ENCODE data around the gene LPP.

Gene LPP

DNA sequence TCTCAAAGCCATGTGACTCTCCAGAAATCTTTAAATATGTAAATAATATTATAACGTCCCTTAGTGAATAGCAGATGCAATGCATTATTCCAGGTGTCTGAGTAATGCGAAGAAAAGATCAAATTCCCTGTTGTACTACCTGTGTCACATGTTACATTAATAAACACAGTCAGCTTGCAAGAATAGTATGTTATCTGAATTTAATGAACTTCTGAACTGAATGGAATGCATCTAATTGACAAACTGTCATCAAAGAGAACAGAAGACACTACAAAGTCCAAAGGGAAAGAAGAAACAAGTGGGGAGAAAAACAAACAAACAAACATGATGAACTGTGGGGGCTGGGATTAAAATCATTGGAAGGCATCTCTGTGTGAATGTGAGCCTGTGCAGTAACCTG lies 508.8 kb downstream of the LPP start:
- TF ChIP-seq, protein P1, sequence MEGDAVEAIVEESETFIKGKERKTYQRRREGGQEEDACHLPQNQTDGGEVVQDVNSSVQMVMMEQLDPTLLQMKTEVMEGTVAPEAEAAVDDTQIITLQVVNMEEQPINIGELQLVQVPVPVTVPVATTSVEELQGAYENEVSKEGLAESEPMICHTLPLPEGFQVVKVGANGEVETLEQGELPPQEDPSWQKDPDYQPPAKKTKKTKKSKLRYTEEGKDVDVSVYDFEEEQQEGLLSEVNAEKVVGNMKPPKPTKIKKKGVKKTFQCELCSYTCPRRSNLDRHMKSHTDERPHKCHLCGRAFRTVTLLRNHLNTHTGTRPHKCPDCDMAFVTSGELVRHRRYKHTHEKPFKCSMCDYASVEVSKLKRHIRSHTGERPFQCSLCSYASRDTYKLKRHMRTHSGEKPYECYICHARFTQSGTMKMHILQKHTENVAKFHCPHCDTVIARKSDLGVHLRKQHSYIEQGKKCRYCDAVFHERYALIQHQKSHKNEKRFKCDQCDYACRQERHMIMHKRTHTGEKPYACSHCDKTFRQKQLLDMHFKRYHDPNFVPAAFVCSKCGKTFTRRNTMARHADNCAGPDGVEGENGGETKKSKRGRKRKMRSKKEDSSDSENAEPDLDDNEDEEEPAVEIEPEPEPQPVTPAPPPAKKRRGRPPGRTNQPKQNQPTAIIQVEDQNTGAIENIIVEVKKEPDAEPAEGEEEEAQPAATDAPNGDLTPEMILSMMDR (IDR thresholded peaks at IDR 0.05; ENCODE audit: control insufficient read depth, insufficient read depth, low read depth, low read length, missing control alignments), result no peak
- DNase-seq (ENCODE audit: low read depth), result no peak
- H3K4me3 ChIP-seq (ENCODE audit: control insufficient read depth, low read depth, low read length), result no peak overlapping the region

DNA sequence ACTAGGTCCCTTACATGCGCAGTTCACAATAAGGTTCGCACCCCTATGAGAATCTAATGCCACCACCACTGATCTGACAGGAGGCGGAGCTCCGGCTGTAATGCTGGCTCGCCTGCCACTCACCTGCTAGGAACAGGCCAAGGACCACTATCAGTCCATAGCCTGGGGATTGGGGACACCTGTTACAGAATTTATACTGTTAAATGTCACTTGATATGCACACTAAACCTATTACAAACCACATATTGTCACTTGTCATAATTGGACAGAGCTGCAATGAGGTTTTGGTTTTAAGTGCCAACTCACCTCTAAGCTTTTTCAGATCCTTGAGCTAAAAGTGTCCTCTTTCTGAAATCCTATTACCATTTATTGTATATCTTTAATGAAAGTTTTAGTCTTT lies 509.9 kb downstream of the LPP start:
- no peak overlapping the region for H3K4me3 ChIP-seq (ENCODE audit: control insufficient read depth, low read depth, low read length)
- DNase-seq (ENCODE audit: low read depth), result no peak
- TF ChIP-seq, protein P1 (IDR thresholded peaks at IDR 0.05; ENCODE audit: control insufficient read depth, insufficient read depth, low read depth, low read length, missing control alignments), result no peak

DNA sequence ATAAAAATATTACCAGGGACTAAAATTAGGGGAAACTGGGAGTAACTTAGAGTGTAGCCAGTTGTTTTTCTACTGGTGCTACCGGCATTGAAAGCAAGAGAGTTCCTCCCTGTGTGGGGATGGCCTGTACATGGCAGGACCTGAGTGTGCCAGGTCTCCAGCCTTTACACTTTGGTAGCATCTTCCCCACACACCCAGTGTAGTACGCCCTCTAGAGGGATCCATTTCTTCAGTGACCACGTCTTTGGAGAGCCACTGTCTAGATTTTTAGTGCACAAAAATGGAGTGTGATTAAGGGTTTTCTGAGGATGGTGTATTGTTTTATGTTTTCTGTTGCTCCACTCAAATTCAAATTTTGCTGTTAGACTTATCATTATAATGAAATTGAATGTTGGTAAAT lies 510.8 kb downstream of the LPP start:
- TF ChIP-seq, protein P1 (IDR thresholded peaks at IDR 0.05; ENCODE audit: control insufficient read depth, insufficient read depth, low read depth, low read length, missing control alignments), result peak; percentile 9
- DNase-seq (ENCODE audit: low read depth), result no peak
- no peak overlapping the region for H3K4me3 ChIP-seq (ENCODE audit: control insufficient read depth, low read depth, low read length)

DNA sequence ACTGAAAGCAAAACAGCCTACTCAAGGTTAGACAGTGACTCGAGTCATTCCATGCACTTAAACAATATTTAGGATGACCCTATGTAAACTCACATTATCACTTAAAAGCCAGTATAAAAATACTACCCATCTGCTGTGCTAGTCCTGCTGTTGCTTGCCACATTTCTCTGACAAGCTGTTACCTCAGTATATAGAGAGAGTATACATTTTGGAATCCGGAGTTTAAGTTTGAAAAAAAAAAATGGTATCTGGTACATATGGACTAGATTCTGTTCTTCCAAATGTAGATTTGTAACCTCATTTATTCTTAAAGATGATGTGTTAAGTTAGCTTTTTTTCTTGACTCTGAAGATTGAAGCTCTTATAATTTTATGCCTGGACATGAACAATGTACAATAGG lies 514.0 kb downstream of the LPP start:
- DNase-seq (ENCODE audit: low read depth), result no peak
- TF ChIP-seq, protein P1 (IDR thresholded peaks at IDR 0.05; ENCODE audit: control insufficient read depth, insufficient read depth, low read depth, low read length, missing control alignments), result no peak
- no peak overlapping the region for H3K4me3 ChIP-seq (ENCODE audit: control insufficient read depth, low read depth, low read length)

DNA sequence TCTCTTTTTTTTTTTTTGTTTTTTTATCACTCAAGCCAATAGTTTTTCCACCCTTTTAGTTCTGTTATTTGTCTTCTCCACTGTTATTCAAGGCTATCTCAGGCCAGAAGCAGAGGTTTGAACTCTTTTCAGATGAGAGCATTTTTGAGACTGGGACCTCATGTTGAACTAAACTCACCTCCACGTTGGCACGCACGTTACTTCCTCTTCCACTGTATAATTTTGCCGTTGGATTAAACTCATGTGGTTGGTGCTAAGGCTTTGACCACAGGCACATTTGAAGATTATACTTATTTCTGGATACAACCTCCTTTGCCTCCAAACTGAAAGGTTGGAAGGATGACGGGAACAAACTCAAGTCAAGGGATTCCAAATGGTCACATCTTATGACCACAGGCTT lies 516.5 kb downstream of the LPP start:
- TF ChIP-seq, protein P1 (IDR thresholded peaks at IDR 0.05; ENCODE audit: control insufficient read depth, insufficient read depth, low read depth, low read length, missing control alignments), result no peak
- DNase-seq (ENCODE audit: low read depth), result no peak
- no peak overlapping the region for H3K4me3 ChIP-seq (ENCODE audit: control insufficient read depth, low read depth, low read length)

DNA sequence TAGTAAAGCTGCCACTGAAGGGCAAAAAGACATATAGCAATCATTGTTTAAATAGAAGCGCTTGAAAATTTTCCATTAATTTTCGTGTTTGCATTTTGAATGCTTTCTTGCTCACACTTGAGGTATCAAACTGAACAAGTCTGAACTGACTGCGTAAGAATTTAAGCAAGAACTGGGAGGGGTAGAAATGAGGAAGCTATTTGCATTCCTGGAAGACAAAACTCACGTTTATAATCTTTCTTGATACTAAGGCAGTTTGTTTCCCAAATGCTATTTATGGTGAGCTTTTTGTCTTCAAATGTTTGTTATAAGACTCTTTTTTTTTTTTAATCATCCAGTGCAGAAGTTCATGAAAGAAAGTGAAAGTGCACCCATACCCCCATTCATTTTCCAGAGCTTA lies 518.0 kb downstream of the LPP start:
- H3K4me3 ChIP-seq (ENCODE audit: control insufficient read depth, low read depth, low read length), result no peak overlapping the region
- DNase-seq (ENCODE audit: low read depth), result no peak
- TF ChIP-seq, protein P1 (IDR thresholded peaks at IDR 0.05; ENCODE audit: control insufficient read depth, insufficient read depth, low read depth, low read length, missing control alignments), result no peak

DNA sequence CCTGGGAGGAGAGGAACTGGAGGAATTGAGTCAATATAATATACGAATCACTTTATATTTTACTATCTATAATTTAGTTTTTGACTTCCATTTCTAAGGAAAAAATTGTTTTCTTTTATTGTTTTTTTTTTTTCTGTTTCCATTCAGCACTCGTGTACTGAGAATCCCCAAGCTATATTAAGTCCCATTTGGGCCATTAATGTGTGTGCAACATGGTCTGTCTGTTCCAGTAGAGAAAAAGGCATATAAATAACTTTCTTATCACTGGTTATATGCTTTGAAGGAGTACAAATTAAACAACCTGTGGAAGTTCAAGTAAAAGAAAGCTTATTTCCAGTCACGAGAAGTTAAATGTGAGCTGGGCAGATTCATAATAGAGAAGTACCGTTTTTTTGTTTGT lies 518.9 kb downstream of the LPP start:
- DNase-seq (ENCODE audit: low read depth), result no peak
- TF ChIP-seq, protein P1 (IDR thresholded peaks at IDR 0.05; ENCODE audit: control insufficient read depth, insufficient read depth, low read depth, low read length, missing control alignments), result no peak
- H3K4me3 ChIP-seq (ENCODE audit: control insufficient read depth, low read depth, low read length), result no peak overlapping the region

Measured in AG09309 (cell line).